ENCODE measurements around the gene AP4E1. TPM values are rescaled to one million over a fixed set of nuclear protein-coding genes. Genes with fewer than 3 reads are reported as not detected.

The AP4E1 gene
- total RNA-seq, 1 experiment from 2014 or later, result 9.5 TPM

DNA sequence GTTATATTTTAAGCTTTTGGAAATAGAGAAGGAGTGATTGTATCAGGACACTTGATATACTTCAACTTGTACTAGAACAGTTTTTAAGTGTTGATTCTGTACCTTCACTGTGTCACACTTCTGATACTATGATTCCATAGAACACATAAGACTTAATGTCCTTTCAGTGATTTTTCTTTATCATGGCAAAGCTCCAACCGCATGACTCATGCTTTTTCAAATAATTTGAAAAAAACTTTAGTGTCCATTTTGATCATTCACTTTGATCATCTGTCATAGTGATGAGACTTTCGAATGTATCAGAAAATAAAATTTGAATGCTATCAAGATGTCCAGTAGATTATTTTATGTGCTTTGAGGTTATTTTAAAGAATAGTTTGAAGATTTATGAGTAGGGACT, 32.0 kb downstream of the AP4E1 start:
- DNase-seq (ENCODE audit: low spot score), result no peak
- H3K9me3 Mint-ChIP-seq, result no peaks in the 10 kb centered on the region
- H3K4me1 Mint-ChIP-seq, result no peaks in the 10 kb centered on the region
- no peaks in the 10 kb centered on the region for H3K27me3 Mint-ChIP-seq (ENCODE audit: low read depth)
- ChIA-PET CTCF (interaction anchor here (0.6 kb wide), 1 partner anchor 223 kb away, joined by 3 read pairs; no protein-coding TSS in a partner anchor), POLR2A (no interaction called here)
- no peak overlapping the region for H3K27ac Mint-ChIP-seq
- H3K36me3 Mint-ChIP-seq, result 0 out of 2 replicates have a peak, but pooled peaks cover 2% of the 10 kb centered on the region
- TF ChIP-seq ZNF263 (CRISPR knock-in tag; IDR thresholded peaks at IDR 0.05; ENCODE audit: low read depth), result no peak
- TF ChIP-seq ZMAT4 (CRISPR knock-in tag; IDR thresholded peaks at IDR 0.05), result no peak
- no peak for TF ChIP-seq GABPB1 (CRISPR knock-in tag; IDR thresholded peaks at IDR 0.05)
- H3K4me3 Mint-ChIP-seq, result no peak overlapping the region
- no peak for ATAC-seq

DNA sequence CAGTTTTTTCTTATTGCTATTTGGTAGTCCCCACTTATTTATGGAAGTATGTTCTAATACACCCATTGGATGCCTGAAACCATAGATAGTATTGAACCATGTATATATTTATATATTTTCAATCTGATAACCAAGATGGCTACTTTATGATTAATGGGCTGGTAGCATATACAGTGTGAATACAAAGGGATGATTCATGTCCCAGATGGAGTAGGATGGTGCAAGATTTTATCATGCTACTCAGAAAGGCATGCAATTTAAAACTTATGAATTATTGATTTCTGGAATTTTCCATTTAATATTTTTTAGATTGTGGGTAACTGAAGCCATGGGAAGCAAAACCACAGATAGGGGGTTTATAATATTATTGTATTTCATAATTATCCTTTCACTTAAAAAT, 35.2 kb downstream of the AP4E1 start:
- Mint-ChIP-seq H3K4me3 (no peak overlapping the region), H3K9me3 (no peaks in the 10 kb centered on the region), H3K4me1 (no peaks in the 10 kb centered on the region), H3K27ac (no peak overlapping the region), H3K27me3 (ENCODE audit: low read depth) (no peaks in the 10 kb centered on the region), H3K36me3 (0 out of 2 replicates have a peak, but pooled peaks cover 2% of the 10 kb centered on the region)
- no peak for ATAC-seq
- POLR2A ChIA-PET, result no interaction called here
- no peak for DNase-seq (ENCODE audit: low spot score)
- CTCF ChIA-PET, result no interaction called here
- no peak for TF ChIP-seq RELA (CRISPR knock-in tag; IDR thresholded peaks at IDR 0.05; ENCODE audit: borderline replicate concordance)
- TF ChIP-seq SMAD4 (CRISPR knock-in tag; IDR thresholded peaks at IDR 0.05), result no peak
- no peak for TF ChIP-seq TEAD1 (CRISPR knock-in tag; IDR thresholded peaks at IDR 0.05)
- TF ChIP-seq, protein P1, sequence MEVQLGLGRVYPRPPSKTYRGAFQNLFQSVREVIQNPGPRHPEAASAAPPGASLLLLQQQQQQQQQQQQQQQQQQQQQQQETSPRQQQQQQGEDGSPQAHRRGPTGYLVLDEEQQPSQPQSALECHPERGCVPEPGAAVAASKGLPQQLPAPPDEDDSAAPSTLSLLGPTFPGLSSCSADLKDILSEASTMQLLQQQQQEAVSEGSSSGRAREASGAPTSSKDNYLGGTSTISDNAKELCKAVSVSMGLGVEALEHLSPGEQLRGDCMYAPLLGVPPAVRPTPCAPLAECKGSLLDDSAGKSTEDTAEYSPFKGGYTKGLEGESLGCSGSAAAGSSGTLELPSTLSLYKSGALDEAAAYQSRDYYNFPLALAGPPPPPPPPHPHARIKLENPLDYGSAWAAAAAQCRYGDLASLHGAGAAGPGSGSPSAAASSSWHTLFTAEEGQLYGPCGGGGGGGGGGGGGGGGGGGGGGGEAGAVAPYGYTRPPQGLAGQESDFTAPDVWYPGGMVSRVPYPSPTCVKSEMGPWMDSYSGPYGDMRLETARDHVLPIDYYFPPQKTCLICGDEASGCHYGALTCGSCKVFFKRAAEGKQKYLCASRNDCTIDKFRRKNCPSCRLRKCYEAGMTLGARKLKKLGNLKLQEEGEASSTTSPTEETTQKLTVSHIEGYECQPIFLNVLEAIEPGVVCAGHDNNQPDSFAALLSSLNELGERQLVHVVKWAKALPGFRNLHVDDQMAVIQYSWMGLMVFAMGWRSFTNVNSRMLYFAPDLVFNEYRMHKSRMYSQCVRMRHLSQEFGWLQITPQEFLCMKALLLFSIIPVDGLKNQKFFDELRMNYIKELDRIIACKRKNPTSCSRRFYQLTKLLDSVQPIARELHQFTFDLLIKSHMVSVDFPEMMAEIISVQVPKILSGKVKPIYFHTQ (CRISPR knock-in tag; IDR thresholded peaks at IDR 0.05), result no peak
- TF ChIP-seq NR3C1 (CRISPR knock-in tag; conservative IDR thresholded peaks at IDR 0.05; ENCODE audit: low read depth), result no peak
- TF ChIP-seq E2F1 (CRISPR knock-in tag; IDR thresholded peaks at IDR 0.05), result no peak
- TF ChIP-seq, protein P2, sequence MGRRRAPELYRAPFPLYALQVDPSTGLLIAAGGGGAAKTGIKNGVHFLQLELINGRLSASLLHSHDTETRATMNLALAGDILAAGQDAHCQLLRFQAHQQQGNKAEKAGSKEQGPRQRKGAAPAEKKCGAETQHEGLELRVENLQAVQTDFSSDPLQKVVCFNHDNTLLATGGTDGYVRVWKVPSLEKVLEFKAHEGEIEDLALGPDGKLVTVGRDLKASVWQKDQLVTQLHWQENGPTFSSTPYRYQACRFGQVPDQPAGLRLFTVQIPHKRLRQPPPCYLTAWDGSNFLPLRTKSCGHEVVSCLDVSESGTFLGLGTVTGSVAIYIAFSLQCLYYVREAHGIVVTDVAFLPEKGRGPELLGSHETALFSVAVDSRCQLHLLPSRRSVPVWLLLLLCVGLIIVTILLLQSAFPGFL (CRISPR knock-in tag; IDR thresholded peaks at IDR 0.05; ENCODE audit: borderline replicate concordance), result no peak
- no peak for TF ChIP-seq CREB1 (CRISPR knock-in tag; IDR thresholded peaks at IDR 0.05)
- TF ChIP-seq, protein P3, sequence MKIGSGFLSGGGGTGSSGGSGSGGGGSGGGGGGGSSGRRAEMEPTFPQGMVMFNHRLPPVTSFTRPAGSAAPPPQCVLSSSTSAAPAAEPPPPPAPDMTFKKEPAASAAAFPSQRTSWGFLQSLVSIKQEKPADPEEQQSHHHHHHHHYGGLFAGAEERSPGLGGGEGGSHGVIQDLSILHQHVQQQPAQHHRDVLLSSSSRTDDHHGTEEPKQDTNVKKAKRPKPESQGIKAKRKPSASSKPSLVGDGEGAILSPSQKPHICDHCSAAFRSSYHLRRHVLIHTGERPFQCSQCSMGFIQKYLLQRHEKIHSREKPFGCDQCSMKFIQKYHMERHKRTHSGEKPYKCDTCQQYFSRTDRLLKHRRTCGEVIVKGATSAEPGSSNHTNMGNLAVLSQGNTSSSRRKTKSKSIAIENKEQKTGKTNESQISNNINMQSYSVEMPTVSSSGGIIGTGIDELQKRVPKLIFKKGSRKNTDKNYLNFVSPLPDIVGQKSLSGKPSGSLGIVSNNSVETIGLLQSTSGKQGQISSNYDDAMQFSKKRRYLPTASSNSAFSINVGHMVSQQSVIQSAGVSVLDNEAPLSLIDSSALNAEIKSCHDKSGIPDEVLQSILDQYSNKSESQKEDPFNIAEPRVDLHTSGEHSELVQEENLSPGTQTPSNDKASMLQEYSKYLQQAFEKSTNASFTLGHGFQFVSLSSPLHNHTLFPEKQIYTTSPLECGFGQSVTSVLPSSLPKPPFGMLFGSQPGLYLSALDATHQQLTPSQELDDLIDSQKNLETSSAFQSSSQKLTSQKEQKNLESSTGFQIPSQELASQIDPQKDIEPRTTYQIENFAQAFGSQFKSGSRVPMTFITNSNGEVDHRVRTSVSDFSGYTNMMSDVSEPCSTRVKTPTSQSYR (CRISPR knock-in tag; IDR thresholded peaks at IDR 0.05), result no peak
- TF ChIP-seq, protein P4, sequence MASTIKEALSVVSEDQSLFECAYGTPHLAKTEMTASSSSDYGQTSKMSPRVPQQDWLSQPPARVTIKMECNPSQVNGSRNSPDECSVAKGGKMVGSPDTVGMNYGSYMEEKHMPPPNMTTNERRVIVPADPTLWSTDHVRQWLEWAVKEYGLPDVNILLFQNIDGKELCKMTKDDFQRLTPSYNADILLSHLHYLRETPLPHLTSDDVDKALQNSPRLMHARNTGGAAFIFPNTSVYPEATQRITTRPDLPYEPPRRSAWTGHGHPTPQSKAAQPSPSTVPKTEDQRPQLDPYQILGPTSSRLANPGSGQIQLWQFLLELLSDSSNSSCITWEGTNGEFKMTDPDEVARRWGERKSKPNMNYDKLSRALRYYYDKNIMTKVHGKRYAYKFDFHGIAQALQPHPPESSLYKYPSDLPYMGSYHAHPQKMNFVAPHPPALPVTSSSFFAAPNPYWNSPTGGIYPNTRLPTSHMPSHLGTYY (CRISPR knock-in tag; IDR thresholded peaks at IDR 0.05), result no peak
- TF ChIP-seq, protein P5, sequence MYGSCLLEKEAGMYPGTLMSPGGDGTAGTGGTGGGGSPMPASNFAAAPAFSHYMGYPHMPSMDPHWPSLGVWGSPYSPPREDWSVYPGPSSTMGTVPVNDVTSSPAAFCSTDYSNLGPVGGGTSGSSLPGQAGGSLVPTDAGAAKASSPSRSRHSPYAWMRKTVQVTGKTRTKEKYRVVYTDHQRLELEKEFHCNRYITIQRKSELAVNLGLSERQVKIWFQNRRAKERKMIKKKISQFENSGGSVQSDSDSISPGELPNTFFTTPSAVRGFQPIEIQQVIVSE (CRISPR knock-in tag; IDR thresholded peaks at IDR 0.05; ENCODE audit: borderline replicate concordance), result no peak
- TF ChIP-seq KAT7 (CRISPR knock-in tag; IDR thresholded peaks at IDR 0.05; ENCODE audit: borderline replicate concordance), result no peak
- TF ChIP-seq TEAD4 (CRISPR knock-in tag; IDR thresholded peaks at IDR 0.05), result no peak
- no peak for TF ChIP-seq TP53 (CRISPR knock-in tag; IDR thresholded peaks at IDR 0.05)
- no peak for TF ChIP-seq MYBL2 (CRISPR knock-in tag; IDR thresholded peaks at IDR 0.05)
- TF ChIP-seq, protein P6, sequence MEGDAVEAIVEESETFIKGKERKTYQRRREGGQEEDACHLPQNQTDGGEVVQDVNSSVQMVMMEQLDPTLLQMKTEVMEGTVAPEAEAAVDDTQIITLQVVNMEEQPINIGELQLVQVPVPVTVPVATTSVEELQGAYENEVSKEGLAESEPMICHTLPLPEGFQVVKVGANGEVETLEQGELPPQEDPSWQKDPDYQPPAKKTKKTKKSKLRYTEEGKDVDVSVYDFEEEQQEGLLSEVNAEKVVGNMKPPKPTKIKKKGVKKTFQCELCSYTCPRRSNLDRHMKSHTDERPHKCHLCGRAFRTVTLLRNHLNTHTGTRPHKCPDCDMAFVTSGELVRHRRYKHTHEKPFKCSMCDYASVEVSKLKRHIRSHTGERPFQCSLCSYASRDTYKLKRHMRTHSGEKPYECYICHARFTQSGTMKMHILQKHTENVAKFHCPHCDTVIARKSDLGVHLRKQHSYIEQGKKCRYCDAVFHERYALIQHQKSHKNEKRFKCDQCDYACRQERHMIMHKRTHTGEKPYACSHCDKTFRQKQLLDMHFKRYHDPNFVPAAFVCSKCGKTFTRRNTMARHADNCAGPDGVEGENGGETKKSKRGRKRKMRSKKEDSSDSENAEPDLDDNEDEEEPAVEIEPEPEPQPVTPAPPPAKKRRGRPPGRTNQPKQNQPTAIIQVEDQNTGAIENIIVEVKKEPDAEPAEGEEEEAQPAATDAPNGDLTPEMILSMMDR (IDR thresholded peaks at IDR 0.05), result no peak
- TF ChIP-seq ZNF512 (CRISPR knock-in tag; IDR thresholded peaks at IDR 0.05; ENCODE audit: borderline replicate concordance), result no peak
